C4-2B (cell line): Measurements from ENCODE around the gene ACADS.
A peak's percentile ranks its signal among the peaks of the same experiment; 100 is the strongest.

Experiments used
- H3K27ac ChIP-seq: fragments of 450-650 bp; 2 replicates; pipeline ENCODE4 v1.5.1; 2017
- ZFX ChIP-seq: fragments of 450-650 bp; IDR thresholded peaks from 2 replicates; pipeline ENCODE4 v1.6.1; 2017
- TF ChIP-seq, protein P1 (sequence below): fragments of 450-650 bp; conservative IDR thresholded peaks from 2 replicates; pipeline ENCODE4 v1.5.1; 2017; ENCODE audit warnings: mild to moderate bottlenecking

ACADS gene

DNA sequence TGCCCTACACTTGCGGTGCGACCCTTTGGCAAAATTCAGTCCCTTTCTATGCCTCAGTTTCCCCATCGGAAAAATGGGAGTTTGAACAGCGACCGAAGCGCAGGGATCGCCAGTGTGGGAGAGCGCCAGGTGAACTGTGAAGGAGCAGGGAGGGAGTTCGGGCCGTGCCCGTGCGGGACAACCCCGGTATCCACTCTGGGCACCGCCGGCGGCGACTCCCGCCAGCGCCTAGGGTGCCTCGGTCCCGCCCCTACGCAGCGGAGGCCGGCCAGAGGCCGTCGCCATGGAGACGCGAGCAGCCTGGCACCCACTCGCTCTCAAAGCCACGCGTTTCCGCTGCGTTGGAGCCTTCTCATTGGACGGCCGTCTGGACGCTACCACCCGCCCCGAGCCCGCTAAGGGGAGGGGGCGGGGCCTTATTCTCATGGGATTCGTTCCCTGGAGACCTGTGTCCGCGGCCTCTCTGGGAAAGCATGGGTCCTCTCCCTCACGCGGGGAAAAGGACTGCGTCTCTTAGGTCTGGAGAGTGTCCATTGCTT is 39.4 kb upstream of the ACADS start:
- TF ChIP-seq, protein P1, sequence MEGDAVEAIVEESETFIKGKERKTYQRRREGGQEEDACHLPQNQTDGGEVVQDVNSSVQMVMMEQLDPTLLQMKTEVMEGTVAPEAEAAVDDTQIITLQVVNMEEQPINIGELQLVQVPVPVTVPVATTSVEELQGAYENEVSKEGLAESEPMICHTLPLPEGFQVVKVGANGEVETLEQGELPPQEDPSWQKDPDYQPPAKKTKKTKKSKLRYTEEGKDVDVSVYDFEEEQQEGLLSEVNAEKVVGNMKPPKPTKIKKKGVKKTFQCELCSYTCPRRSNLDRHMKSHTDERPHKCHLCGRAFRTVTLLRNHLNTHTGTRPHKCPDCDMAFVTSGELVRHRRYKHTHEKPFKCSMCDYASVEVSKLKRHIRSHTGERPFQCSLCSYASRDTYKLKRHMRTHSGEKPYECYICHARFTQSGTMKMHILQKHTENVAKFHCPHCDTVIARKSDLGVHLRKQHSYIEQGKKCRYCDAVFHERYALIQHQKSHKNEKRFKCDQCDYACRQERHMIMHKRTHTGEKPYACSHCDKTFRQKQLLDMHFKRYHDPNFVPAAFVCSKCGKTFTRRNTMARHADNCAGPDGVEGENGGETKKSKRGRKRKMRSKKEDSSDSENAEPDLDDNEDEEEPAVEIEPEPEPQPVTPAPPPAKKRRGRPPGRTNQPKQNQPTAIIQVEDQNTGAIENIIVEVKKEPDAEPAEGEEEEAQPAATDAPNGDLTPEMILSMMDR: no peak
- TF ChIP-seq ZFX: no peak
- peak overlapping the region; percentile 91 for H3K27ac ChIP-seq

GRCh38 chr12:120686690-120687577 is 38.7 kb upstream of the ACADS start, which contains the start of gene MLEC:
Gene MLEC (plus strand): TSS chr12:120687149. CDS start chr12:120687297, 148 bp downstream.
- peak; percentile 72 for TF ChIP-seq ZFX
- TF ChIP-seq, protein P1: no peak
- H3K27ac ChIP-seq: peak within 1 kb of the TSS; percentile 91

GRCh38 chr12:120687578-120688289 is 37.9 kb upstream of the ACADS start:
- H3K27ac ChIP-seq: peak overlapping the region; percentile 91
- TF ChIP-seq, protein P1: no peak
- peak; percentile 61; the same call in 1 of the 2 replicates for TF ChIP-seq ZFX

DNA sequence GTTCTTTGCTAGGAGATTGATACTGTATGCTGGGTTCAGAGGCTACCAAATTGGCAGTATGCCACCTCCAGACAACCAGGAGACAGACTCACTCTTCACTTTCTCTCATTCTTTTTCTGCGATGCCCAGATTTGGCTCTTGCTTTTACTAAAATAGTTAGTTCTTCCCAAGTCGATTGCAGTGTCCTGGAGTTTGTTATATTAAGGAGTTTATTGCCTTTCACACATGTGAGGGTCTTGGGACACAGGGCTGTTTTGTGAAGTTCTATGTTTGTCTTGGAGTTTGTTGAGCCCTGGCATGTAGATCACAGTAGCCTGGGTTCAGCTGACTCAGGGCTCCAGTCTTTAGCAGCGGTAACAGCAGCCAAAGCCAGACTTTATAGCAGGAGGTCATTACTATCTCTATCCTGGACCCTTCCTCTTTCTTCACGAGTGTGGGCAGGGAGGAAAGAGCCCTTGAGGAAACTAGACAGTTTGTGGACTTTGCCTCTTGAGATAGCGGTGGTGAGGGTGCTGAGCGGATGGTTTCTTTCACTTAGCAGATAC is 37.0 kb upstream of the ACADS start:
- H3K27ac ChIP-seq: peak overlapping the region; percentile 91
- no peak for TF ChIP-seq ZFX
- TF ChIP-seq, protein P1: no peak

- peak overlapping the region; percentile 91 for H3K27ac ChIP-seq
- TF ChIP-seq ZFX: no peak
- TF ChIP-seq, protein P1: no peak
Observed at GRCh38 chr12:120689397-120690082, 36.1 kb upstream of the ACADS start.

- H3K27ac ChIP-seq: no peak overlapping the region; the same call in 1 of the 2 replicates
- TF ChIP-seq, protein P1: no peak
- TF ChIP-seq ZFX: no peak
Observed at GRCh38 chr12:120690083-120690450, 35.6 kb upstream of the ACADS start.
